GM12878 (cell line): ENCODE results near the gene HEPACAM. TPM values are rescaled to one million over a fixed set of nuclear protein-coding genes. Genes with fewer than 3 reads are reported as not detected.
"Not testable (repeated sequence)": the region's sequence is repeated elsewhere in the genome, so short reads cannot be mapped to it uniquely, and the experiment has no call there.

Source experiments
- ATAC-seq: fragments of 200-7000 bp; cut with Tn5 transposase; 3 replicates; pipeline ENCODE4 v1.9.1; 2020; ENCODE audit warnings: mild to moderate bottlenecking, moderate library complexity
- BruUV-seq: library from RNA; stranded (reverse); fragments of 400-500 nt; replicated peaks from 2 replicates; lab custom pipeline; 2021; lab: Mats Ljungman, UMichigan
- CTCF ChIA-PET: fragments of 300-600 bp; sonication (Branson Sonifier 250); formaldehyde crosslinking; extraction: SDS; loops from one replicate; lab custom pipeline; 2021; ENCODE audit warnings: inconsistent platforms; lab: Yijun Ruan, JAX
- POLR2A ChIA-PET: fragments of 350-600 bp; formaldehyde crosslinking; extraction: SDS; loops from one replicate; lab custom pipeline; 2021; ENCODE audit warnings: inconsistent platforms; lab: Charles Lee
- RAD21 ChIA-PET: fragments of 300-600 bp; sonication (Branson Sonifier 250); formaldehyde crosslinking; loops from one replicate; lab custom pipeline; 2023; ENCODE audit warnings: antibody characterized with exemption; ENCODE audit not compliant: unreplicated experiment; lab: Charles Lee
- SMC1A ChIA-PET: fragments of 300-600 bp; sonication (Branson Sonifier 250); formaldehyde crosslinking; loops from one replicate; lab custom pipeline; 2023; ENCODE audit not compliant: unreplicated experiment, uncharacterized antibody; lab: Charles Lee
- DNase-seq: peaks from one replicate; pipeline ENCODE4 v3.0.0-alpha.2; 2011; ENCODE audit warnings: low read depth, low spot score
- FAIRE-seq: peaks from 3 replicates; lab custom pipeline; 2011; peaks lifted over from hg19 to GRCh38; lab: Jason Lieb, UNC
- H2AFZ ChIP-seq: 2 replicates; pipeline ENCODE4 v1.6.0; 2011; ENCODE audit warnings: low read depth, low read length, control low read depth; ENCODE audit not compliant: control insufficient read depth
- H3K27ac ChIP-seq: 2 replicates; pipeline ENCODE4 v1.5.1; 2011; ENCODE audit warnings: control low read depth; ENCODE audit not compliant: control insufficient read depth, insufficient read depth
- H3K27me3 ChIP-seq, 2 experiments: replicated peaks in 1 of 2; 2 replicates each; pipeline versions ENCODE4 v1.6.0 to v1.6.1; 2011; ENCODE audit warnings: low read length in 1 of 2; ENCODE audit not compliant: control insufficient read depth in 2 of 2, insufficient read depth in 2 of 2
- H3K36me3 ChIP-seq, 2 experiments: 2 replicates each; pipeline ENCODE4 v1.5.1; 2011; ENCODE audit warnings: low read length in 1 of 2; ENCODE audit not compliant: control insufficient read depth in 2 of 2, insufficient read depth in 2 of 2
- H3K4me1 ChIP-seq: 2 replicates; pipeline ENCODE4 v1.6.1; 2011; ENCODE audit warnings: mild to moderate bottlenecking, low read length, moderate library complexity, mixed read lengths; ENCODE audit not compliant: control insufficient read depth, insufficient read depth
- H3K4me2 ChIP-seq: 2 replicates; pipeline ENCODE4 v1.6.0; 2011; ENCODE audit warnings: control low read depth; ENCODE audit not compliant: control insufficient read depth, insufficient read depth
- H3K4me3 ChIP-seq: fragments of 200-600 bp; sonication (generic); 2 replicates; pipeline ENCODE4 v1.5.1; 2016
- H3K79me2 ChIP-seq: 2 replicates; pipeline ENCODE4 v1.6.0; 2011; ENCODE audit warnings: low read length; ENCODE audit not compliant: control insufficient read depth, insufficient read depth
- H3K9ac ChIP-seq: 2 replicates; pipeline ENCODE4 v1.8.0; 2011; ENCODE audit warnings: low read length, control low read depth, mixed read lengths; ENCODE audit not compliant: control insufficient read depth, insufficient read depth
- H3K9me3 ChIP-seq: replicated peaks from 3 replicates; pipeline ENCODE4 v1.5.1; 2011; ENCODE audit warnings: mild to moderate bottlenecking, low read length; ENCODE audit not compliant: control insufficient read depth, insufficient read depth
- H4K20me1 ChIP-seq: 2 replicates; pipeline ENCODE4 v1.6.0; 2011; ENCODE audit not compliant: control insufficient read depth, insufficient read depth
- CHD2 ChIP-seq: IDR thresholded peaks from 2 replicates; pipeline ENCODE4 v1.6.1; 2011; ENCODE audit warnings: low read depth, low read length, improper control_type of control experiment, borderline replicate concordance
- ESRRA ChIP-seq: IDR thresholded peaks from 2 replicates; pipeline ENCODE4 v1.6.1; 2012; ENCODE audit warnings: mild to moderate bottlenecking, low read length, improper control_type of control experiment
- HDGF ChIP-seq: fragments of 450-650 bp; IDR thresholded peaks from 2 replicates; pipeline ENCODE4 v1.6.1; 2016; ENCODE audit warnings: antibody characterized with exemption
- NFYA ChIP-seq: IDR thresholded peaks from 2 replicates; pipeline ENCODE4 v1.6.1; 2011; ENCODE audit warnings: low read depth, mild to moderate bottlenecking, low read length, improper control_type of control experiment, borderline replicate concordance
- RAD21 ChIP-seq: IDR thresholded peaks from 2 replicates; pipeline ENCODE4 v1.6.1; 2011; ENCODE audit warnings: mild to moderate bottlenecking, low read depth, low read length, moderate library complexity; ENCODE audit not compliant: insufficient read depth
- WGBS: methylation state at CpG from one replicate; pipeline ENCODE4 v1.1.6; 2016; ENCODE audit warnings: low lambda C conversion rate; ENCODE audit not compliant: insufficient replicate concordance, insufficient coverage; ENCODE audit errors: missing lambda C conversion rate; 5-methylcytosine and 5-hydroxymethylcytosine counted together
- in situ Hi-C: fragments of 300-500 bp; cut with MboI; formaldehyde crosslinking; loops from 9 replicates; pipeline ENCODE4 v1.14.3; 2018; ENCODE audit warnings: mixed read lengths
- intact Hi-C: fragments of 100-400 bp; cut with micrococcal nuclease; formaldehyde crosslinking; loops from one replicate; pipeline ENCODE4 v1.14.2; 2022; ENCODE audit not compliant: unreplicated experiment
- polyA plus RNA-seq, 11 experiments: library from polyadenylated mRNA; depleted of rRNA in 4 of 11; unstranded in 6 of 11; stranded (reverse) in 5 of 11; fragments of >200 nt; fragmentation: Nextera tagmentation in 4 of 11; fragmentation: Illumina TruSeq in 1 of 11; extraction: Ambion mirVana in 4 of 11; extraction: Trizol in 1 of 11; gene quantifications; 1 replicate in 1 of 11; 2 replicates in 10 of 11; pipeline versions ENCODE4 v1.2.1 to v1.2.3, GENCODE V29; 2011 to 2016; ENCODE audit warnings: inconsistent platforms in 2 of 11, missing spikeins in 2 of 11, low read depth in 1 of 11
- total RNA-seq, 4 experiments: library from RNA; depleted of rRNA in 3 of 4; stranded (reverse); fragments of >200 nt in 3 of 4; fragmentation: Illumina TruSeq in 1 of 4; extraction: Trizol in 1 of 4; gene quantifications; 2 replicates each; pipeline versions ENCODE4 v1.2.1 to v1.2.3, GENCODE V29; 2013 to 2021
- TF ChIP-seq, protein P1 (sequence below), 3 experiments: IDR thresholded peaks in 2 of 3; conservative IDR thresholded peaks in 1 of 3; 2 replicates each; pipeline ENCODE4 v1.5.1; 2011; ENCODE audit warnings: low read depth in 3 of 3, low read length in 3 of 3, mild to moderate bottlenecking in 3 of 3, control low read depth in 2 of 3, moderate library complexity in 2 of 3, inconsistent platforms in 1 of 3, mixed read lengths in 1 of 3; ENCODE audit not compliant: control insufficient read depth in 2 of 3, insufficient read depth in 1 of 3; ENCODE audit errors: extremely low read depth in 1 of 3
- TF ChIP-seq, protein P2 (sequence below): fragments of 150-350 bp; IDR thresholded peaks from 2 replicates; pipeline ENCODE4 v1.6.1; 2014; ENCODE audit warnings: mild to moderate bottlenecking, low read depth, low read length
- TF ChIP-seq, protein P3 (sequence below): fragments of 450-650 bp; conservative IDR thresholded peaks from 2 replicates; pipeline ENCODE4 v1.6.1; 2017; ENCODE audit warnings: mild to moderate bottlenecking, moderate library complexity

Gene HEPACAM
- total and polyA plus RNA-seq, 10 of the 15 experiments (the other 5 are each of a cell fraction or from before 2014, with no cell fraction given) = 0.03 TPM; not detected in 9

DNA sequence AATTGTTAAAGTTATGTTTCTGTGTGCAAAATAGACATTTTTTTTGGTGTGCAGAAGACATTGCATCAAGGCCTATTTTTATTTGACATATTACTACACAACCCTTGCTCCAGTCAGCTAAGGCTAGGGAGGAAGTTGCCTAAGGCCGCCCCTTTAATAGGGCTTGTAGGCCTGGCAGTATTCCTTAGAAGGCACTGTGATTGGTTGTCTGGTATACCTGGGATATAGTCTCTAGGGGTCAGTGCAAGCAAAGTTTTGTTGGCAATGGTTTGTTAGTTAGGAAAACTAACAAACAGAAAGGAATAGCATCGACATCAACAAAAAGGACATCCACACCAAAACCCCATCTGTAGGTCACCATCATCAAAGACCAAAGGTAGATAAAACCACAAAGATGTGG lies 35.1 kb upstream of the HEPACAM start:
- POLR2A ChIA-PET = no interaction called here
- H4K20me1 ChIP-seq = no peaks in the 10 kb centered on the region
- no peaks in the 10 kb centered on the region for H3K79me2 ChIP-seq
- H3K4me1 ChIP-seq = no peaks in the 10 kb centered on the region
- WGBS = 96% methylated on average over 2 of the region's 2 CpGs
- BruUV-seq = no TSS peak
- no peak overlapping the region for H2AFZ ChIP-seq
- H3K4me2 ChIP-seq = no peak overlapping the region
- H3K36me3 ChIP-seq = no peaks in the 10 kb centered on the region
- ATAC-seq (peak; percentile 57), FAIRE-seq (no peak)
- SMC1A ChIA-PET = interaction anchor here (1.0 kb wide), 2 partner anchors 145 to 170 kb away, joined by 4 read pairs; no protein-coding TSS in a partner anchor
- H3K9ac ChIP-seq = no peak overlapping the region
- H3K4me3 ChIP-seq = no peak overlapping the region
- intact Hi-C loops = no loop called here
- TF ChIP-seq HDGF (no peak), CHD2 (no peak), NFYA (no peak), RAD21 (peak; percentile 39; the same call in 1 of the 2 replicates), ESRRA (no peak)
- TF ChIP-seq, protein P1, sequence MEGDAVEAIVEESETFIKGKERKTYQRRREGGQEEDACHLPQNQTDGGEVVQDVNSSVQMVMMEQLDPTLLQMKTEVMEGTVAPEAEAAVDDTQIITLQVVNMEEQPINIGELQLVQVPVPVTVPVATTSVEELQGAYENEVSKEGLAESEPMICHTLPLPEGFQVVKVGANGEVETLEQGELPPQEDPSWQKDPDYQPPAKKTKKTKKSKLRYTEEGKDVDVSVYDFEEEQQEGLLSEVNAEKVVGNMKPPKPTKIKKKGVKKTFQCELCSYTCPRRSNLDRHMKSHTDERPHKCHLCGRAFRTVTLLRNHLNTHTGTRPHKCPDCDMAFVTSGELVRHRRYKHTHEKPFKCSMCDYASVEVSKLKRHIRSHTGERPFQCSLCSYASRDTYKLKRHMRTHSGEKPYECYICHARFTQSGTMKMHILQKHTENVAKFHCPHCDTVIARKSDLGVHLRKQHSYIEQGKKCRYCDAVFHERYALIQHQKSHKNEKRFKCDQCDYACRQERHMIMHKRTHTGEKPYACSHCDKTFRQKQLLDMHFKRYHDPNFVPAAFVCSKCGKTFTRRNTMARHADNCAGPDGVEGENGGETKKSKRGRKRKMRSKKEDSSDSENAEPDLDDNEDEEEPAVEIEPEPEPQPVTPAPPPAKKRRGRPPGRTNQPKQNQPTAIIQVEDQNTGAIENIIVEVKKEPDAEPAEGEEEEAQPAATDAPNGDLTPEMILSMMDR (IDR thresholded peaks at IDR 0.05 in 2 of 3, conservative IDR thresholded peaks at IDR 0.05 in 1 of 3; ENCODE audit: control insufficient read depth in 2 of 3, extremely low read depth in 1 of 3, insufficient read depth in 1 of 3, low read depth in 3 of 3, low read length in 3 of 3) = peak in 1 of 3 experiments; percentile 29; a peak in 1 of 6 replicates
- TF ChIP-seq, protein P2, sequence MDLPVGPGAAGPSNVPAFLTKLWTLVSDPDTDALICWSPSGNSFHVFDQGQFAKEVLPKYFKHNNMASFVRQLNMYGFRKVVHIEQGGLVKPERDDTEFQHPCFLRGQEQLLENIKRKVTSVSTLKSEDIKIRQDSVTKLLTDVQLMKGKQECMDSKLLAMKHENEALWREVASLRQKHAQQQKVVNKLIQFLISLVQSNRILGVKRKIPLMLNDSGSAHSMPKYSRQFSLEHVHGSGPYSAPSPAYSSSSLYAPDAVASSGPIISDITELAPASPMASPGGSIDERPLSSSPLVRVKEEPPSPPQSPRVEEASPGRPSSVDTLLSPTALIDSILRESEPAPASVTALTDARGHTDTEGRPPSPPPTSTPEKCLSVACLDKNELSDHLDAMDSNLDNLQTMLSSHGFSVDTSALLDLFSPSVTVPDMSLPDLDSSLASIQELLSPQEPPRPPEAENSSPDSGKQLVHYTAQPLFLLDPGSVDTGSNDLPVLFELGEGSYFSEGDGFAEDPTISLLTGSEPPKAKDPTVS = no peak
- TF ChIP-seq, protein P3, sequence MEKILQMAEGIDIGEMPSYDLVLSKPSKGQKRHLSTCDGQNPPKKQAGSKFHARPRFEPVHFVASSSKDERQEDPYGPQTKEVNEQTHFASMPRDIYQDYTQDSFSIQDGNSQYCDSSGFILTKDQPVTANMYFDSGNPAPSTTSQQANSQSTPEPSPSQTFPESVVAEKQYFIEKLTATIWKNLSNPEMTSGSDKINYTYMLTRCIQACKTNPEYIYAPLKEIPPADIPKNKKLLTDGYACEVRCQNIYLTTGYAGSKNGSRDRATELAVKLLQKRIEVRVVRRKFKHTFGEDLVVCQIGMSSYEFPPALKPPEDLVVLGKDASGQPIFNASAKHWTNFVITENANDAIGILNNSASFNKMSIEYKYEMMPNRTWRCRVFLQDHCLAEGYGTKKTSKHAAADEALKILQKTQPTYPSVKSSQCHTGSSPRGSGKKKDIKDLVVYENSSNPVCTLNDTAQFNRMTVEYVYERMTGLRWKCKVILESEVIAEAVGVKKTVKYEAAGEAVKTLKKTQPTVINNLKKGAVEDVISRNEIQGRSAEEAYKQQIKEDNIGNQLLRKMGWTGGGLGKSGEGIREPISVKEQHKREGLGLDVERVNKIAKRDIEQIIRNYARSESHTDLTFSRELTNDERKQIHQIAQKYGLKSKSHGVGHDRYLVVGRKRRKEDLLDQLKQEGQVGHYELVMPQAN = no peak
- TF ChIP-seq, all 136 proteins: peak for 2
- no peaks in the 10 kb centered on the region for H3K9me3 ChIP-seq
- ChIA-PET RAD21 (interaction anchor here (1.2 to 3.4 kb wide), 2 partner anchors 147 to 170 kb away, joined by 3 to 18 read pairs; no protein-coding TSS in a partner anchor), CTCF (interaction anchor here (0.8 to 5.0 kb wide), 10 partner anchors 9 to 460 kb away, joined by 3 to 44 read pairs (median 4); no protein-coding TSS in a partner anchor)
- no peak overlapping the region for H3K27ac ChIP-seq
- in situ Hi-C loops = loop anchor here (25.0 kb wide), 1 partner anchor 916 kb away; the partner anchor contains the start of gene HYLS1
- H3K27me3 ChIP-seq = no peaks in the 10 kb centered on the region
- no peak for DNase-seq

DNA sequence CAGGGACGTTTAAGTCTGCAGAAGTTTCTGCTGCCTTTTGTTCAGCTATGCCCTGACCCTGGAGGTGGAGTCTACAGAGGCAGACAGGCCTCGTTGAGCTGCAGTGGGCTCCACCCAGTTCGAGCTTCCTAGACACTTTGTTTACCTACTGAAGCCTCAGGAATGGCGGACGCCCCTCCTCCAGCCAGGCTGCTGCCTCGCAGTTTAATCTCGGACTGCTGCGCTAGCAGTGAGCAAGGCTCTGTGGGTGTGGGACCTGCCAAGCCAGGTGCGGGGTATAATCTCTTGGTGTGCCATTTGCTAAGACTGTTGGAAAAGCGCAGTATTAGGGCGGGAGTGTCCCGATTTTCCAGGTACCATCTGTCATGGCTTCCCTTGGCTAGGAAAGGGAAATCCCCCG lies 32.4 kb upstream of the HEPACAM start:
- H3K4me1 ChIP-seq, BruUV-seq, H3K9me3 ChIP-seq, H3K79me2 ChIP-seq, H2AFZ ChIP-seq, H3K4me2 ChIP-seq, H4K20me1 ChIP-seq, ATAC-seq, FAIRE-seq, H3K27me3 ChIP-seq, intact Hi-C loops, H3K9ac ChIP-seq, H3K27ac ChIP-seq, H3K4me3 ChIP-seq, DNase-seq, H3K36me3 ChIP-seq, RAD21 ChIA-PET: not testable (repeated sequence)
- POLR2A ChIA-PET = interaction anchor here (1.1 kb wide), 1 partner anchor 15 kb away, joined by 3 read pairs; no protein-coding TSS in a partner anchor
- CTCF ChIA-PET = interaction anchor here (1.5 to 5.0 kb wide), 3 partner anchors 173 to 380 kb away, joined by 4 to 44 read pairs (median 5); no protein-coding TSS in a partner anchor
- in situ Hi-C loops = loop anchor here (5.0 to 25.0 kb wide), 2 partner anchors 379 to 919 kb away; partner anchors contain the start of gene HYLS1
- WGBS = 85% methylated on average over 13 of the region's 13 CpGs
- SMC1A ChIA-PET = interaction anchor here (0.7 to 1.4 kb wide), 4 partner anchors 15 to 174 kb away, joined by 3 to 5 read pairs (median 4); no protein-coding TSS in a partner anchor
